ENCODE results near the gene GHRL. TPM values are rescaled to one million over a fixed set of nuclear protein-coding genes. Genes with fewer than 3 reads are reported as not detected.
A peak's percentile ranks its signal among the peaks of the same experiment; 100 is the strongest.

The GHRL gene
- total and polyA plus RNA-seq, 2 of the 4 experiments (the other 2 are of a cell fraction) = 0.27 TPM; not detected in 1

- Histone ChIP-seq H3K56ac (ENCODE audit: extremely low read depth, insufficient read depth, low read length) (no peak overlapping the region), H3K23ac (ENCODE audit: low read depth, low read length) (no peak overlapping the region), H3K14ac (replicated peaks; ENCODE audit: low read depth, low read length) (no peak overlapping the region), H4K8ac (ENCODE audit: low read depth in 2 of 2, low read length in 2 of 2) (no peak overlapping the region), H2BK120ac (ENCODE audit: low read depth, low read length) (no peak overlapping the region), H3K79me1 (ENCODE audit: low read depth in 1 of 2, low read length in 2 of 2) (peaks cover 24 to 29% of the 10 kb centered on the region in 2 experiments), H4K5ac (ENCODE audit: low read depth, low read length) (no peak overlapping the region), H3K4ac (ENCODE audit: low read depth, low read length) (no peak overlapping the region), H2BK15ac (ENCODE audit: low read depth, low read length) (no peak overlapping the region), H3K4me2 (ENCODE audit: low read depth, low read length) (no peak overlapping the region), H2AK9ac (replicated peaks; ENCODE audit: low read depth, low read length, poor library complexity) (no peak overlapping the region), H2AFZ (replicated peaks; ENCODE audit: low read length, poor library complexity) (no peak overlapping the region), H3K9me1 (ENCODE audit: insufficient read depth, low read length) (no peaks in the 10 kb centered on the region; the same call in 1 of the 2 replicates), H3K27me3 (ENCODE audit: control insufficient read depth, insufficient read depth, low read length) (no peaks in the 10 kb centered on the region), H3K9ac (ENCODE audit: low read depth, low read length) (no peak overlapping the region), H3K9me3 (ENCODE audit: control insufficient read depth, insufficient read depth, low read length) (no peaks in the 10 kb centered on the region), H2BK5ac (ENCODE audit: low read depth, low read length, poor library complexity, severe bottlenecking) (no peak overlapping the region), H4K91ac (ENCODE audit: insufficient read depth, low read depth, low read length) (no peak overlapping the region), H4K20me1 (ENCODE audit: insufficient read depth, low read length) (peaks cover 16% of the 10 kb centered on the region), H3K36me3 (ENCODE audit: control insufficient read depth, insufficient read depth, low read length) (peaks cover 44% of the 10 kb centered on the region), H3K4me3 (ENCODE audit: insufficient read depth, low read depth, low read length) (no peak overlapping the region), H3K27ac (ENCODE audit: insufficient read depth, low read length) (no peak overlapping the region), H3K18ac (ENCODE audit: low read depth, low read length) (no peak overlapping the region), H2BK20ac (ENCODE audit: low read depth, low read length) (no peak overlapping the region), H3K4me1 (ENCODE audit: control insufficient read depth, insufficient read depth, low read length) (no peaks in the 10 kb centered on the region), H2AK5ac (ENCODE audit: low read depth, low read length) (no peak overlapping the region)
- CTCF ChIA-PET = no interaction called here
- POLR2A ChIA-PET (ENCODE audit: unreplicated experiment) = no interaction called here
- dilution Hi-C loops (cut with HindIII; ENCODE audit: low sequenced_read_pairs, unreplicated experiment) = no loop called here
- WGBS, 2 experiments (ENCODE audit: extremely low coverage in 2 of 2, insufficient read length in 1 of 2) = no CpG with 5 or more reads among the region's 6 CpGs
- TF ChIP-seq RFX5 (IDR thresholded peaks at IDR 0.05; ENCODE audit: low read depth, low read length) (no peak), RCOR1 (IDR thresholded peaks at IDR 0.05; ENCODE audit: insufficient replicate concordance, low read length) (no peak), NFE2L2 (IDR thresholded peaks at IDR 0.05; ENCODE audit: low read depth, low read length) (no peak), POLR2A (IDR thresholded peaks at IDR 0.05; ENCODE audit: low read depth, low read length) (no peak)
- intact Hi-C loops (cut with micrococcal nuclease) = loop anchor here (10.0 kb wide), 1 partner anchor 436 kb away; the partner anchor contains the start of gene RPUSD3
- DNase-seq = no peak
- in situ Hi-C loops (cut with MboI; ENCODE audit: low sequenced_read_pairs) = no loop called here
- no peak for ATAC-seq (ENCODE audit: low read depth)
- BruUV-seq (replicated peaks) = TSS peak; percentile 42
These were observed 12.2 kb downstream of the GHRL start for GRCh38 chr3:10280571-10280970.

Measured in IMR-90 (cell line).